ENCODE data around the gene WDR37. TPM values are rescaled to one million over a fixed set of nuclear protein-coding genes. Genes with fewer than 3 reads are reported as not detected.

Gene WDR37
- total and polyA plus RNA-seq, 9 of the 15 experiments (the other 6 are each of a cell fraction or from before 2014, with no cell fraction given): 2.3 to 11.6 (median 6.7) TPM

DNA sequence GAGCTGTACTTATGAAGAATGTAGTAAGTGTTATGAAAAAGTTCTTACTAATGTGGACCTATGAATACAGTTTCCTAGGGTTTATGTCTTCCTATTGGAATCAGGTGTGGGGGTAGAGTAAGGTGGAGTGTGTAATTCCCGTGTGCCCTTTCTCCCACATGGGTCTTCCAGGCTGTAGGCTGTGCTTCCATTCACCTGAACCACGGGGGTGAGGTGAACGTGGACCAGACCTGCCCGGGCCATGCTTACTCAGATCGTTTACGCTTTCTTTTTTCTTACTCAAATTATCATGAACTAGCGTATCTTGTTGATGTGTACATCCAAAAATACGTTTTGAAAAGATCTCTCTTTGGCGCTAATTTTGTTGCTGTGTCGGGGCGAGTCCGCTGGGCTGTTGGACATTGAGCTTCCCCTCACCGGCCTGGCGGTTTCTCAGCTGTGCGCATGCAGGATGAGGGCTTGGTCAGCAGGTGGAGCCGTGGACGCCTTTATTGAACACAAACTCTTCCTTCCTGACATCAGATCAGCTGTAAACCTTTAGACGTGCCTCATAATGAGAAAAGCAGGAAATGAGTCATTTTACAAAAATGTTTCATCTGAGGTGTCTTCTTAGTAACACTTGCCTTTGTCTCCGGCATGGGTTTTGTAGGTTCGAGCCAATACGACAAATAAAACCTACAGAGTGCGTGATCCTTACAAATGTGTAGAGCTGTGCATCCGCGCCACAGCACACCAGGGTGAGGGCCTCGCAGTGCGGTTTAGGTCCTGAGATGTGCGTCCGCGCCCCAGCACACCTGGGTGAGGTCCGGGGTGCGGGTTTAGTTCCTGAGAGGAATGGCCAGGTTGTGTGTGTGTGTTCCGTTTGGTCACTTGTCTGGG lies 53.8 kb downstream of the WDR37 start:
- 71% methylated on average over 32 of the region's 32 CpGs for WGBS (ENCODE audit: insufficient coverage, low coverage, missing lambda C conversion rate)
- Histone ChIP-seq H3K4me2 (ENCODE audit: insufficient read depth, low read length) (no peak overlapping the region), H3K27ac (ENCODE audit: extremely low read depth, low read depth, low read length) (0 out of 3 replicates have a peak overlapping the region, but pooled peaks have one; percentile 29)
- TF ChIP-seq, protein P1, sequence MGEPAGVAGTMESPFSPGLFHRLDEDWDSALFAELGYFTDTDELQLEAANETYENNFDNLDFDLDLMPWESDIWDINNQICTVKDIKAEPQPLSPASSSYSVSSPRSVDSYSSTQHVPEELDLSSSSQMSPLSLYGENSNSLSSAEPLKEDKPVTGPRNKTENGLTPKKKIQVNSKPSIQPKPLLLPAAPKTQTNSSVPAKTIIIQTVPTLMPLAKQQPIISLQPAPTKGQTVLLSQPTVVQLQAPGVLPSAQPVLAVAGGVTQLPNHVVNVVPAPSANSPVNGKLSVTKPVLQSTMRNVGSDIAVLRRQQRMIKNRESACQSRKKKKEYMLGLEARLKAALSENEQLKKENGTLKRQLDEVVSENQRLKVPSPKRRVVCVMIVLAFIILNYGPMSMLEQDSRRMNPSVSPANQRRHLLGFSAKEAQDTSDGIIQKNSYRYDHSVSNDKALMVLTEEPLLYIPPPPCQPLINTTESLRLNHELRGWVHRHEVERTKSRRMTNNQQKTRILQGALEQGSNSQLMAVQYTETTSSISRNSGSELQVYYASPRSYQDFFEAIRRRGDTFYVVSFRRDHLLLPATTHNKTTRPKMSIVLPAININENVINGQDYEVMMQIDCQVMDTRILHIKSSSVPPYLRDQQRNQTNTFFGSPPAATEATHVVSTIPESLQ (CRISPR knock-in tag; IDR thresholded peaks at IDR 0.05): no peak
- TF ChIP-seq GATAD2B (IDR thresholded peaks at IDR 0.05; ENCODE audit: borderline replicate concordance) (no peak), PCBP1 (IDR thresholded peaks at IDR 0.05; ENCODE audit: low read depth, low read length, poor library complexity, severe bottlenecking) (no peak), DPF2 (IDR thresholded peaks at IDR 0.05) (peak; percentile 29; the same call in 1 of the 2 replicates), RHOXF2B (CRISPR knock-in tag; conservative IDR thresholded peaks at IDR 0.05) (no peak), TCFL5 (CRISPR knock-in tag; conservative IDR thresholded peaks at IDR 0.05) (no peak), SP1 (CRISPR knock-in tag; IDR thresholded peaks at IDR 0.05) (no peak), ETV1 (tag; conservative IDR thresholded peaks at IDR 0.05; ENCODE audit: low read depth) (peak; percentile 60), RUNX1 (IDR thresholded peaks at IDR 0.05; ENCODE audit: low read depth) (no peak), SMC3 (conservative IDR thresholded peaks at IDR 0.05; ENCODE audit: insufficient read depth, low read depth, low read length) (peak; percentile 64), TRIM28 (IDR thresholded peaks at IDR 0.05) (no peak), POLR2B (IDR thresholded peaks at IDR 0.05; ENCODE audit: low read depth, partially characterized antibody) (no peak), HCFC1 (IDR thresholded peaks at IDR 0.05; ENCODE audit: low read depth, low read length) (no peak)
- TF ChIP-seq, protein P2, sequence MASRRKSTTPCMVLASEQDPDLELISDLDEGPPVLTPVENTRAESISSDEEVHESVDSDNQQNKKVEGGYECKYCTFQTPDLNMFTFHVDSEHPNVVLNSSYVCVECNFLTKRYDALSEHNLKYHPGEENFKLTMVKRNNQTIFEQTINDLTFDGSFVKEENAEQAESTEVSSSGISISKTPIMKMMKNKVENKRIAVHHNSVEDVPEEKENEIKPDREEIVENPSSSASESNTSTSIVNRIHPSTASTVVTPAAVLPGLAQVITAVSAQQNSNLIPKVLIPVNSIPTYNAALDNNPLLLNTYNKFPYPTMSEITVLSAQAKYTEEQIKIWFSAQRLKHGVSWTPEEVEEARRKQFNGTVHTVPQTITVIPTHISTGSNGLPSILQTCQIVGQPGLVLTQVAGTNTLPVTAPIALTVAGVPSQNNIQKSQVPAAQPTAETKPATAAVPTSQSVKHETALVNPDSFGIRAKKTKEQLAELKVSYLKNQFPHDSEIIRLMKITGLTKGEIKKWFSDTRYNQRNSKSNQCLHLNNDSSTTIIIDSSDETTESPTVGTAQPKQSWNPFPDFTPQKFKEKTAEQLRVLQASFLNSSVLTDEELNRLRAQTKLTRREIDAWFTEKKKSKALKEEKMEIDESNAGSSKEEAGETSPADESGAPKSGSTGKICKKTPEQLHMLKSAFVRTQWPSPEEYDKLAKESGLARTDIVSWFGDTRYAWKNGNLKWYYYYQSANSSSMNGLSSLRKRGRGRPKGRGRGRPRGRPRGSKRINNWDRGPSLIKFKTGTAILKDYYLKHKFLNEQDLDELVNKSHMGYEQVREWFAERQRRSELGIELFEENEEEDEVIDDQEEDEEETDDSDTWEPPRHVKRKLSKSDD (conservative IDR thresholded peaks at IDR 0.05; ENCODE audit: low read length): no peak
- TF ChIP-seq, protein P3, sequence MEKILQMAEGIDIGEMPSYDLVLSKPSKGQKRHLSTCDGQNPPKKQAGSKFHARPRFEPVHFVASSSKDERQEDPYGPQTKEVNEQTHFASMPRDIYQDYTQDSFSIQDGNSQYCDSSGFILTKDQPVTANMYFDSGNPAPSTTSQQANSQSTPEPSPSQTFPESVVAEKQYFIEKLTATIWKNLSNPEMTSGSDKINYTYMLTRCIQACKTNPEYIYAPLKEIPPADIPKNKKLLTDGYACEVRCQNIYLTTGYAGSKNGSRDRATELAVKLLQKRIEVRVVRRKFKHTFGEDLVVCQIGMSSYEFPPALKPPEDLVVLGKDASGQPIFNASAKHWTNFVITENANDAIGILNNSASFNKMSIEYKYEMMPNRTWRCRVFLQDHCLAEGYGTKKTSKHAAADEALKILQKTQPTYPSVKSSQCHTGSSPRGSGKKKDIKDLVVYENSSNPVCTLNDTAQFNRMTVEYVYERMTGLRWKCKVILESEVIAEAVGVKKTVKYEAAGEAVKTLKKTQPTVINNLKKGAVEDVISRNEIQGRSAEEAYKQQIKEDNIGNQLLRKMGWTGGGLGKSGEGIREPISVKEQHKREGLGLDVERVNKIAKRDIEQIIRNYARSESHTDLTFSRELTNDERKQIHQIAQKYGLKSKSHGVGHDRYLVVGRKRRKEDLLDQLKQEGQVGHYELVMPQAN (IDR thresholded peaks at IDR 0.05; ENCODE audit: borderline replicate concordance): no peak

More for the DNA sequence above, 53.8 kb downstream of the WDR37 start:
- POLR2A ChIA-PET: interaction anchor here (0.7 to 1.1 kb wide), 2 partner anchors 9 to 303 kb away, joined by 3 to 7 read pairs; no protein-coding TSS in a partner anchor
- H3K9me3 ChIP-seq (replicated peaks; ENCODE audit: control insufficient read depth, insufficient read depth, low read depth, low read length): no peaks in the 10 kb centered on the region
- no peak overlapping the region for H3K4me3 ChIP-seq
- H3K9ac ChIP-seq (ENCODE audit: insufficient read depth in 1 of 2, low read depth in 2 of 2, low read length in 2 of 2): no peak overlapping the region
- in situ Hi-C loops (cut with MboI) (no loop called here), intact Hi-C loops (cut with micrococcal nuclease) (loop anchor here (5.0 kb wide), 1 partner anchor 257 kb away; no protein-coding TSS in a partner anchor)
- no peak overlapping the region for H2AFZ ChIP-seq (ENCODE audit: low read depth, low read length)
- CTCF ChIA-PET (ENCODE audit: low intra/inter-chr PET ratio): no interaction called here
- DNase-seq (ENCODE audit: extremely low read depth in 1 of 4, low spot score in 3 of 4) (peak; percentile 70 to 79 (median 72)), FAIRE-seq (peak; percentile 92), ATAC-seq (peak; percentile 98)
- peaks cover 4 to 6% of the 10 kb centered on the region in 2 experiments; a peak in 2 of 5 replicates for H3K4me1 ChIP-seq (replicated peaks in 1 of 2; ENCODE audit: control insufficient read depth in 2 of 2, insufficient read depth in 2 of 2, low read length in 2 of 2)
- H3K27me3 ChIP-seq (ENCODE audit: control insufficient read depth in 2 of 2, insufficient read depth in 2 of 2, low read length in 2 of 2): no peaks in the 10 kb centered on the region
- peaks cover 71% of the 10 kb centered on the region; the same call in 2 of the 3 replicates for H3K36me3 ChIP-seq (ENCODE audit: control insufficient read depth, insufficient read depth, low read length)
- 0 out of 2 replicates have a peak, but pooled peaks cover 3% of the 10 kb centered on the region for H4K20me1 ChIP-seq (replicated peaks; ENCODE audit: control insufficient read depth, insufficient read depth, low read length)
- H3K9me1 ChIP-seq (ENCODE audit: control insufficient read depth, insufficient read depth, low read length): no peaks in the 10 kb centered on the region
- no peaks in the 10 kb centered on the region for H3K79me2 ChIP-seq (ENCODE audit: control insufficient read depth, insufficient read depth, low read length)
- no TSS peak for BruUV-seq (replicated peaks)

All from K562 (cell line).